Natural killer cell treated with Interleukin-12 subunit alpha and Interleukin-12 subunit beta and Interleukin-15 and Interleukin-18, amount 100 ng/mL, for 72 hours (primary cell): ENCODE results near the gene CHST11. TPM values are rescaled to one million over a fixed set of nuclear protein-coding genes. Genes with fewer than 3 reads are reported as not detected.

ENCODE experiments used
- ATAC-seq, 2 donors: fragments of 150-1000 bp; cut with Tn5 transposase in 1 of 2; sonication (Bioruptor Pico), chemical (Tn5 transposase) in 1 of 2; 2 replicates each; pipeline ENCODE4 v1.10.0; 2021
- DNase-seq: peaks from one replicate; pipeline ENCODE4 v3.0.0; 2022; ENCODE audit warnings: low spot score
- H3K27ac Mint-ChIP-seq, 2 donors: 1 replicate in 1 of 2; 2 replicates in 1 of 2; pipeline ENCODE4 v1.8.0; 2022; ENCODE audit warnings: mixed read lengths in 2 of 2, mild to moderate bottlenecking in 1 of 2, moderate library complexity in 1 of 2
- H3K27me3 Mint-ChIP-seq, 2 donors: 1 replicate in 1 of 2; 2 replicates in 1 of 2; pipeline ENCODE4 v1.8.0; 2022; ENCODE audit warnings: mixed read lengths in 2 of 2
- H3K36me3 Mint-ChIP-seq: one replicate; pipeline ENCODE4 v1.8.0; 2022; ENCODE audit warnings: mixed read lengths
- H3K4me1 Mint-ChIP-seq, 2 donors: 1 replicate in 1 of 2; 2 replicates in 1 of 2; pipeline ENCODE4 v1.8.0; 2022; ENCODE audit warnings: low read depth in 2 of 2, mixed read lengths in 2 of 2, mild to moderate bottlenecking in 1 of 2
- H3K4me3 Mint-ChIP-seq: one replicate; pipeline ENCODE4 v1.8.0; 2022; ENCODE audit warnings: mixed read lengths
- H3K9me3 Mint-ChIP-seq: 2 replicates; pipeline ENCODE4 v1.8.0; 2022; ENCODE audit warnings: mixed read lengths
- total RNA-seq, 2 donors: library from RNA; stranded (reverse); gene quantifications; one replicate each; pipeline ENCODE4 v1.2.3, GENCODE V29; 2022

CHST11 gene
- total RNA-seq, 2 donors from 2014 or later, result 195 to 374 TPM

DNA sequence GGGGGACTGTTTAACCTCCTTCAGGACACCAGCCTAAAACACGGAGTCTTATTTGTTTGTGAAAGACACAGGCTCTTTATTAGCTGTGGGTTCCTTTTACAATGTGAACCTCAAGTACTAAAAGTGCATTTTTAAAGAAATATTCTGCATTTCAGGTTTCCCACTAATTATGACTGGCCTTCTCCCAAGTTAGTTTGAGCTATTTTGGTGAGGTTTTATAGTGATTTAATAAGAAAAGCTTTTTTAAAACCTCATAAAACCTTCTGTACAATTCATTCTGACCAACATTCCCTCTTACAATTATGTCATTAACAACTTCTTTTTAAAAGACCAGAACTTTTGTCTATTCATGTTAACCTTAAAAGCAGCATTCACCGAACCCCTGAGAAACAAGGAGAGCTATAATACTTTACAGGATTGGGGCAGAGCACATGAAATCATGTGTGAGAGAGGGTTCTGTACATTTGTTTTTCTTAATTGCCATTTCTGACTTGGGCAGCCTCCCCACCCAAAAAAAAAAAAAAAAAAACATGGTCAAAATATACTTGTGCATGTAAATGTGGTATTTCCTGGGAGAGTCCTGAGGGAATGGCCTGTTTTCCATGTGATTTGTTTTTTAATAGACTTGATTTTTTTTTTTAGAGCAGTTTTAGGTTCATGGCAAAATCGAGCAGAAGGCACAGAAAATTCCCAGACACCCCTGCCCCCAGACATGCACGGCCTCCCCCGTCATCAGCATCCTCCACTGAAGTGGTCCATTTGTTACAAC, 169.5 kb downstream of the CHST11 start:
- peak overlapping the region; percentile 8 to 75 for H3K27ac Mint-ChIP-seq
- H3K27me3 Mint-ChIP-seq, result no peaks in the 10 kb centered on the region
- ATAC-seq (no peak), DNase-seq (peak; percentile 8)
- H3K9me3 Mint-ChIP-seq, result no peaks in the 10 kb centered on the region
- H3K4me1 Mint-ChIP-seq, result peaks cover 66 to 72% of the 10 kb centered on the region in 2 donors
- H3K36me3 Mint-ChIP-seq, result peaks cover 3% of the 10 kb centered on the region
- H3K4me3 Mint-ChIP-seq, result no peak overlapping the region

- no peak overlapping the region for H3K4me3 Mint-ChIP-seq
- H3K4me1 Mint-ChIP-seq, result peaks cover 67 to 75% of the 10 kb centered on the region in 2 donors
- no peaks in the 10 kb centered on the region for H3K27me3 Mint-ChIP-seq
- peak; percentile 32 for DNase-seq
- no peak for ATAC-seq
- peak overlapping the region in 1 of 2 donors; percentile 89 for H3K27ac Mint-ChIP-seq
- H3K36me3 Mint-ChIP-seq, result no peaks in the 10 kb centered on the region
- H3K9me3 Mint-ChIP-seq, result no peaks in the 10 kb centered on the region
These were observed 170.7 kb downstream of the CHST11 start for GRCh38 chr12:104627231-104627989.

GRCh38 chr12:104627990-104628830, 171.5 kb downstream of the CHST11 start:
- Mint-ChIP-seq H3K4me3 (no peak overlapping the region), H3K9me3 (no peaks in the 10 kb centered on the region), H3K36me3 (no peaks in the 10 kb centered on the region), H3K4me1 (peaks cover 67 to 73% of the 10 kb centered on the region in 2 donors), H3K27me3 (no peaks in the 10 kb centered on the region), H3K27ac (peak overlapping the region; percentile 24 to 89)
- DNase-seq (peak; percentile 31), ATAC-seq (no peak)

DNA sequence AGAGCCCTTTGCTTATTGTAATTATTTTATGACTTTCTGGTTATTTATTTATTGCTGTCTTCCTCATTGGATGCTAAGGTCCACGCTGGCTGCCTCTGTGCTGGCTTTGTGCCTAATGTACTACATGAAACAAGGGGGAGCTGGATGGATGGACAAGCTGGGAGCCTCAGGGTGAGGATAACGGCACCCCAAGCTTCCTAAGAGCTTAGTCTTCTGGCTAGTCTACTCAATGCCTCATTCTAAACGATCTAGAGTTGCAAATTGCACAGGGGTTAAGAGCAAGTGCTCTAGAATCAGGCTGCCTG, 172.0 kb downstream of the CHST11 start:
- peaks cover under 1% of the 10 kb centered on the region for H3K36me3 Mint-ChIP-seq
- H3K4me3 Mint-ChIP-seq, result no peak overlapping the region
- no peaks in the 10 kb centered on the region for H3K27me3 Mint-ChIP-seq
- no peaks in the 10 kb centered on the region for H3K9me3 Mint-ChIP-seq
- DNase-seq (peak; percentile 23), ATAC-seq (no peak)
- peaks cover 64 to 70% of the 10 kb centered on the region in 2 donors for H3K4me1 Mint-ChIP-seq
- peak overlapping the region; percentile 24 to 89 for H3K27ac Mint-ChIP-seq

DNA sequence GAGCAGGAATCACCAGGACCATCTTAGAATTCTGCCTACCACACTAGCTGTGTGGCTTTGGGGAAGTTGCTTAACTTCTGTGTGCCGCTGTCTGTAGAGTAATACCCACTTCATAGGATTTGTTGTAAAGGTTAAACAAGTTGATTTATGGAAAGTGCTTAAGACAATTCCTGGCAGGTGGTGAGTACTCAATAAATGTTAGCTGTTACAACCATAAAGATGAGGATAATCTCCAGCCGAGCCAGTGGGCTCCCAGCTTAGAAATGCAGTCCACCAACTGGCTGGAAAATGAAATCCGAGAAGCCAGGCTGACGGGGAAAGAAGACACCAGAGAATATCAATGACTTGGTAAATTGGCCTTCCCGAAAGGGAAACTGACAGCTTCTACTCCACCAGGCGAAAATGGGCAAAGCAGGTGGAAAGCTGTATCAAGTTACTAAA, 173.5 kb downstream of the CHST11 start:
- DNase-seq, result peak; percentile 10
- Mint-ChIP-seq H3K9me3 (no peaks in the 10 kb centered on the region), H3K36me3 (peaks cover 4% of the 10 kb centered on the region), H3K4me1 (peaks cover 55 to 72% of the 10 kb centered on the region in 2 donors), H3K27ac (peak overlapping the region; percentile 58 to 79), H3K4me3 (no peak overlapping the region), H3K27me3 (no peaks in the 10 kb centered on the region)
- ATAC-seq, result no peak

GRCh38 chr12:104631867-104632266, 175.1 kb downstream of the CHST11 start:
- peak overlapping the region; percentile 58 to 85 for H3K27ac Mint-ChIP-seq
- peaks cover 60 to 79% of the 10 kb centered on the region in 2 donors for H3K4me1 Mint-ChIP-seq
- no peaks in the 10 kb centered on the region for H3K9me3 Mint-ChIP-seq
- peaks cover 9% of the 10 kb centered on the region for H3K36me3 Mint-ChIP-seq
- no peaks in the 10 kb centered on the region for H3K27me3 Mint-ChIP-seq
- DNase-seq (peak; percentile 31), ATAC-seq (no peak)
- H3K4me3 Mint-ChIP-seq, result no peak overlapping the region

GRCh38 chr12:104632724-104633201, 176.0 kb downstream of the CHST11 start:
- H3K27ac Mint-ChIP-seq, result peak overlapping the region; percentile 58 to 85
- H3K4me3 Mint-ChIP-seq, result peak overlapping the region; percentile 36
- peaks cover 57 to 74% of the 10 kb centered on the region in 2 donors for H3K4me1 Mint-ChIP-seq

DNA sequence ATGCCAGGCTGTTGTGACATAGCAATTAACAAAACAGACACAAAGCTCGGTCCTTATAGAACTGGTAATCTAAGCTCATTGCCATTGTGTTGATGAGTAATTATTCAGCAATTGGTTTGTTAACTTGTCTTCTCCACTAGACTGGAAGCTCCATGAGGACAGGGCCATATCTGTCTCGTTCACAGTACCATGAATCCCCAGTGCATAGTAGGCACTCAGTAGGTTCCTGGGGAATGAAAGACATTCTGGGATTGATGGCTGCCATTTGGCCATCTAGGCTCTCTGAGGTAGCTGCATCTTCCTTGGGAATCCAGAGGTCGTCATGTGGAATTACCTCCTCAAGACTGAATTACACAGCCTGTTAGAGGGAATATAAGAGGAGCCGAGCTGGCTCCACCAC, 177.3 kb downstream of the CHST11 start:
- DNase-seq (no peak), ATAC-seq (no peak)
- Mint-ChIP-seq H3K27ac (peak overlapping the region; percentile 58 to 82), H3K4me1 (peaks cover 57 to 72% of the 10 kb centered on the region in 2 donors), H3K36me3 (peaks cover 9% of the 10 kb centered on the region), H3K4me3 (no peak overlapping the region), H3K27me3 (no peaks in the 10 kb centered on the region), H3K9me3 (no peaks in the 10 kb centered on the region)

More at GRCh38 chr12:104632724-104633201, 176.0 kb downstream of the CHST11 start:
- Mint-ChIP-seq H3K36me3 (peaks cover 9% of the 10 kb centered on the region), H3K27me3 (no peaks in the 10 kb centered on the region), H3K9me3 (no peaks in the 10 kb centered on the region)
- DNase-seq (peak; percentile 22), ATAC-seq (peak in 1 of 2 donors; percentile 24)

- ATAC-seq (no peak), DNase-seq (no peak)
- no peaks in the 10 kb centered on the region for H3K9me3 Mint-ChIP-seq
- H3K4me3 Mint-ChIP-seq, result no peak overlapping the region
- no peaks in the 10 kb centered on the region for H3K27me3 Mint-ChIP-seq
- peaks cover 16% of the 10 kb centered on the region for H3K36me3 Mint-ChIP-seq
- H3K27ac Mint-ChIP-seq, result peak overlapping the region in 1 of 2 donors; percentile 82
- H3K4me1 Mint-ChIP-seq, result peaks cover 62 to 78% of the 10 kb centered on the region in 2 donors
These were observed 178.1 kb downstream of the CHST11 start for GRCh38 chr12:104634852-104635251.

DNA sequence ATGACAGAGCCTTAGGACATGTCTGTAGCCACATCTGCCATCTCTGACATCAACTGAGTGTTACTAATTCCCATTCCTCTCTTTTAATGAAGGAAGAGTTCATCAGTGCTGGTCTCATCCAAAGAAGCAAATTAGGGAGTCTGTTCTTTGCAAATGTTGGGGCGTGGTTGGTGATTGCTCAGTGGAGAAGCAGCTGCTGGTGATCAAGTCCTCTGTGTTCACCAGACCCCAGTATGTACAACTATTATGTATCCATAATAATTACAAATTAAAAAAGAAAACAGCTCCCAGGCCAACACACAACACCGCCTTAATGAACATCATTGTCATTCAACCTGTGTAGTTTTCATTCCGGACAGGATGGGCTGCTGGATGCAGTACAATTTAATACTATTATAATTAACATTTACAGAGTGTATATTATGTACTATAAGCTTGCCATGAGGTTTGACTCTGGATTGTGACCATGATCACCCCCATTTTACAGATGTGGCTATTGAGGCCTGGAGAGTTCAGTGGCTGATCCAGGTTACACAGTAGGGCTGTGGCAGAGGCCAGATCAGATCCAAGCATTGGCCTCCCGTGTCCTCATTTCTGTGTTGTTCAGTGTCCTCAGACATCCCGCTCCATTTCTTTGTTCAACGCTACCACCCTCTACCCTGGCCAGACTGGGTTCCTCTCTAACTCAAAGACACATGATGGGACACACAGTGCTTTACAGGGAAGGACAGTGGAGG, 179.0 kb downstream of the CHST11 start:
- no peak for DNase-seq
- Mint-ChIP-seq H3K4me3 (no peak overlapping the region), H3K27me3 (no peaks in the 10 kb centered on the region), H3K27ac (peak overlapping the region; percentile 45 to 82), H3K36me3 (peaks cover 24% of the 10 kb centered on the region), H3K4me1 (peaks cover 65 to 77% of the 10 kb centered on the region in 2 donors), H3K9me3 (no peaks in the 10 kb centered on the region)
- no peak for ATAC-seq

DNA sequence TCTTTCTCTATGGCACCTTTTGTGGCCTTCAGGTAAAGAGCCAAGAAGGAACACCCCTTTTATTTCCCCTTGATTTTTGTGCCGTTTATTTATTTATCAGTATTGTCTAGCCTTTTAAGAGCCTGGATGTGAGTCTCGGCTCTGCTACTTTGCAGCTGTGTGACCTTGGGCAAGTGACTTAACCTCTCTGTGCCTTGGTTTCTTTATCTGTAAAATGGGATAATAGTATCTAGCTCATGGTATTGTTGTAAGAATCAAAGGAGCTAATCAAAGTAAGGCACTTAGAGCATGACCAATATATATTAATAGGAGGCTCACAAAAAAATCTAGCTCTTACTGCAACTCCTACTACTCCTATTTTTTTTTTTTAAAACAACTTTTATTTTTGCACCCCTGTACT, 179.7 kb downstream of the CHST11 start:
- no peak for DNase-seq
- no peaks in the 10 kb centered on the region for H3K27me3 Mint-ChIP-seq
- no peak for ATAC-seq
- peaks cover 24% of the 10 kb centered on the region for H3K36me3 Mint-ChIP-seq
- H3K9me3 Mint-ChIP-seq, result no peaks in the 10 kb centered on the region
- H3K4me1 Mint-ChIP-seq, result peaks cover 71 to 75% of the 10 kb centered on the region in 2 donors
- no peak overlapping the region for H3K4me3 Mint-ChIP-seq
- H3K27ac Mint-ChIP-seq, result peak overlapping the region; percentile 45 to 58

DNA sequence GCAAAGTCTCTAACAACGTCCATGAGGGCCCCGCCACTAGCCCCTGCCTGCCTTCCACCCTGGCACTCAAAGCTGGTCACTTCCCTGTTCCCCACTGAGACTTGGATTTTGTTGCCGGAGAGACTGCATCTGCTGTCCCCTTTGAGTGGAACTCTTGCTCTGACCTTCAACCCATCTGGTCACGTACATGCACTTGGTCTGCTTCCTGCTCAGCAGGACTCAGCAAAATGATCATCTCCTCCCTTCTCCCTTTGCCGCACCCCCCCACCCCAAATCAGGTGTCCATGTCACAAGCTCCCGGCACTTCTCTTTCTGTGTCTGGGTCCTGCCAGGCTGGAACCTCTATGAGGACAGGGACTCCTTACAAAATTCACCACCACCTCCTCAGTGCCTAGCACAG, 180.9 kb downstream of the CHST11 start:
- DNase-seq, result no peak
- Mint-ChIP-seq H3K27ac (peak overlapping the region; percentile 62 to 79), H3K27me3 (no peaks in the 10 kb centered on the region), H3K36me3 (peaks cover 24% of the 10 kb centered on the region), H3K4me1 (peaks cover 65 to 70% of the 10 kb centered on the region in 2 donors), H3K4me3 (peak overlapping the region; percentile 58), H3K9me3 (no peaks in the 10 kb centered on the region)
- ATAC-seq, result no peak
